PC-9 (cell line): ENCODE measurements around the gene TGFBR3. TPM values are rescaled to one million over a fixed set of nuclear protein-coding genes. Genes with fewer than 3 reads are reported as not detected.
A peak's percentile ranks its signal among the peaks of the same experiment; 100 is the strongest.

Source experiments
- BruUV-seq: library from RNA; stranded (reverse); fragments of 400-500 nt; replicated peaks from 2 replicates; lab custom pipeline; 2021; lab: Mats Ljungman, UMichigan
- CTCF ChIA-PET: fragments of 300-600 bp; sonication (Branson Sonifier 250); formaldehyde crosslinking; loops from one replicate; lab custom pipeline; 2022; ENCODE audit warnings: antibody characterized with exemption; lab: Charles Lee
- POLR2A ChIA-PET: fragments of 300-600 bp; sonication (Branson Sonifier 250); formaldehyde crosslinking; loops from one replicate; lab custom pipeline; 2022; ENCODE audit warnings: antibody characterized with exemption; ENCODE audit not compliant: unreplicated experiment; lab: Charles Lee
- DNase-seq, 2 experiments: peaks; one replicate each; pipeline versions ENCODE4 v3.0.0 to v3.0.0-alpha.2; 2015 to 2022; ENCODE audit warnings: mixed read lengths in 1 of 2
- H2AFZ ChIP-seq: fragments of 200-600 bp; sonication (generic); 2 replicates; pipeline ENCODE4 v1.8.1; 2017; ENCODE audit warnings: antibody characterized with exemption
- H3F3A ChIP-seq: fragments of 200-600 bp; sonication (generic); 2 replicates; pipeline ENCODE4 v1.8.1; 2017; ENCODE audit warnings: antibody characterized with exemption, mild to moderate bottlenecking, low read depth; ENCODE audit not compliant: insufficient read depth
- H3K27ac ChIP-seq: fragments of 200-600 bp; sonication (generic); 2 replicates; pipeline ENCODE4 v1.6.1; 2016; ENCODE audit warnings: mixed run types
- H3K27me3 ChIP-seq: fragments of 200-600 bp; sonication (generic); 2 replicates; pipeline ENCODE4 v1.6.1; 2016; ENCODE audit warnings: low read depth, mixed run types; ENCODE audit not compliant: insufficient read depth
- H3K36me3 ChIP-seq: fragments of 200-600 bp; sonication (generic); 2 replicates; pipeline ENCODE4 v1.6.1; 2016; ENCODE audit warnings: low read depth, mixed run types
- H3K4me1 ChIP-seq: fragments of 200-600 bp; sonication (generic); replicated peaks from 2 replicates; pipeline ENCODE4 v1.6.1; 2016; ENCODE audit warnings: mixed run types; ENCODE audit not compliant: insufficient read depth
- H3K4me2 ChIP-seq: fragments of 200-600 bp; sonication (generic); 2 replicates; pipeline ENCODE4 v1.6.1; 2017; ENCODE audit warnings: mixed run types
- H3K4me3 ChIP-seq: fragments of 200-600 bp; sonication (generic); 2 replicates; pipeline ENCODE4 v1.6.1; 2016; ENCODE audit warnings: mixed run types
- H3K79me2 ChIP-seq: fragments of 200-600 bp; sonication (generic); 2 replicates; pipeline ENCODE4 v1.6.1; 2017; ENCODE audit warnings: low read depth, mixed run types
- H3K9me2 ChIP-seq: fragments of 200-600 bp; sonication (generic); 2 replicates; pipeline ENCODE4 v1.8.1; 2017; ENCODE audit warnings: mild to moderate bottlenecking; ENCODE audit not compliant: insufficient read depth
- H3K9me3 ChIP-seq: fragments of 200-600 bp; sonication (generic); 2 replicates; pipeline ENCODE4 v1.8.1; 2016; ENCODE audit warnings: low read depth; ENCODE audit not compliant: insufficient read depth
- H4K20me1 ChIP-seq: fragments of 200-600 bp; sonication (generic); 2 replicates; pipeline ENCODE4 v1.8.1; 2017; ENCODE audit not compliant: insufficient read depth
- EZH2 ChIP-seq: fragments of 200-600 bp; sonication (generic); IDR thresholded peaks from 2 replicates; pipeline ENCODE4 v1.8.0; 2017; ENCODE audit warnings: antibody characterized with exemption, low read depth
- intact Hi-C: fragments of 100-400 bp; cut with micrococcal nuclease; formaldehyde crosslinking; loops from one replicate; pipeline ENCODE4 v1.10.0; 2022; ENCODE audit not compliant: unreplicated experiment
- total RNA-seq: library from RNA; stranded (reverse); gene quantifications from 2 replicates; pipeline ENCODE4 v1.2.3, GENCODE V29; 2021
- TF ChIP-seq, protein P1 (sequence below): fragments of 200-600 bp; sonication (generic); conservative IDR thresholded peaks from 2 replicates; pipeline ENCODE4 v1.6.1; 2017; ENCODE audit warnings: mixed run types, antibody characterized with exemption, mild to moderate bottlenecking, moderate library complexity

TGFBR3 gene
- total RNA-seq, 1 experiment from 2014 or later = 1.6 TPM

DNA sequence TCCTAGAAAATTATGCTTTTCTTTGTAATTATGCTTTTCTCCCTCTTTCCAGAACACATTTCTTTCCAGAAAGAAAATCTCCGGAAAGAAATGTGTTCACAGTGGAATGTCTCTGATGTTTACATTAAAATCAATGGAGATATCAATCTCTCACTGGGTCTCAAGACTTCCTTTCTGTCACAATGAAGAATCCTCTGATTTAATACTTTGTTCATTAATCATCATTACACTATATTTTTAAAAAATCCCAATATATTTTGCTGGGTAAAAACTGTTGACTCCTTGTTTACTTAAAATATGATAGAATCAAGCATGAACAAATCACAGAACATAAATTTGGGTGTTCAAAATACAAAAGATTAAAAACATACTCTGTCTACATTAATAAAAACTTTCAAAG lies 26.3 kb upstream of the TGFBR3 start:
- H4K20me1 ChIP-seq = no peaks in the 10 kb centered on the region
- intact Hi-C loops = no loop called here
- no peaks in the 10 kb centered on the region for H3K27me3 ChIP-seq
- POLR2A ChIA-PET = no interaction called here
- no peaks in the 10 kb centered on the region for H3K9me2 ChIP-seq
- TF ChIP-seq, protein P1, sequence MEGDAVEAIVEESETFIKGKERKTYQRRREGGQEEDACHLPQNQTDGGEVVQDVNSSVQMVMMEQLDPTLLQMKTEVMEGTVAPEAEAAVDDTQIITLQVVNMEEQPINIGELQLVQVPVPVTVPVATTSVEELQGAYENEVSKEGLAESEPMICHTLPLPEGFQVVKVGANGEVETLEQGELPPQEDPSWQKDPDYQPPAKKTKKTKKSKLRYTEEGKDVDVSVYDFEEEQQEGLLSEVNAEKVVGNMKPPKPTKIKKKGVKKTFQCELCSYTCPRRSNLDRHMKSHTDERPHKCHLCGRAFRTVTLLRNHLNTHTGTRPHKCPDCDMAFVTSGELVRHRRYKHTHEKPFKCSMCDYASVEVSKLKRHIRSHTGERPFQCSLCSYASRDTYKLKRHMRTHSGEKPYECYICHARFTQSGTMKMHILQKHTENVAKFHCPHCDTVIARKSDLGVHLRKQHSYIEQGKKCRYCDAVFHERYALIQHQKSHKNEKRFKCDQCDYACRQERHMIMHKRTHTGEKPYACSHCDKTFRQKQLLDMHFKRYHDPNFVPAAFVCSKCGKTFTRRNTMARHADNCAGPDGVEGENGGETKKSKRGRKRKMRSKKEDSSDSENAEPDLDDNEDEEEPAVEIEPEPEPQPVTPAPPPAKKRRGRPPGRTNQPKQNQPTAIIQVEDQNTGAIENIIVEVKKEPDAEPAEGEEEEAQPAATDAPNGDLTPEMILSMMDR = no peak
- TF ChIP-seq EZH2 = no peak
- BruUV-seq = no TSS peak
- H3K4me2 ChIP-seq = 0 out of 2 replicates have a peak overlapping the region, but pooled peaks have one; percentile 10
- H2AFZ ChIP-seq = 0 out of 2 replicates have a peak overlapping the region, but pooled peaks have one; percentile 6
- no peak overlapping the region for H3K4me3 ChIP-seq
- no peaks in the 10 kb centered on the region for H3K79me2 ChIP-seq
- H3K4me1 ChIP-seq = peaks cover 12% of the 10 kb centered on the region
- DNase-seq = peak in 1 of 2 experiments; percentile 60
- no peaks in the 10 kb centered on the region for H3K9me3 ChIP-seq
- no peaks in the 10 kb centered on the region for H3F3A ChIP-seq
- H3K36me3 ChIP-seq = no peaks in the 10 kb centered on the region
- no peak overlapping the region for H3K27ac ChIP-seq
- CTCF ChIA-PET = no interaction called here

DNA sequence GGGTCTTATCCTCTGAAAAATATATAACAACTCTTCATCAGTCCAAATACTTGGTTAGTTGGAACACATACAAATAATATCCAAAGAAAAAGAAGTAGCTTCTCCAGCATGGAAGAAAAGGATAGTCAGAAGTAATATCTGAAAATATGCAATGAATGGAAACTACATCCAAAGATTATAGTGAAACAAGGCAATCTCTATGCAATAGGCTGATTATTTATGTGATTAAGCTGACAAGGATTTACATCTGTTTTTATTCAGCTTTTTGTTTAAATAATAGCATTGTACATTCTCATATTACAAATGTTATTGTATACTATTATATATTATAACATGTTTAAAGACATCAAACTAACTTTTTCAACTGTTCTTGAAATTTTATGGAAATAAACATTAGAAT lies 15.3 kb upstream of the TGFBR3 start:
- ChIA-PET CTCF (interaction anchor here (0.7 to 1.6 kb wide), 2 partner anchors 17 to 43 kb away, joined by 5 read pairs; no protein-coding TSS in a partner anchor), POLR2A (no interaction called here)
- TF ChIP-seq EZH2 = no peak
- TF ChIP-seq, protein P1 = no peak
- no TSS peak for BruUV-seq
- no peak overlapping the region for H2AFZ ChIP-seq
- H3K4me3 ChIP-seq = no peak overlapping the region
- no peaks in the 10 kb centered on the region for H4K20me1 ChIP-seq
- no peak overlapping the region for H3K4me2 ChIP-seq
- H3K27me3 ChIP-seq = no peaks in the 10 kb centered on the region
- peaks cover 19% of the 10 kb centered on the region for H3F3A ChIP-seq
- no peaks in the 10 kb centered on the region for H3K9me3 ChIP-seq
- H3K27ac ChIP-seq = peak overlapping the region; percentile 36; the same call in 1 of the 2 replicates
- no peaks in the 10 kb centered on the region for H3K36me3 ChIP-seq
- no peaks in the 10 kb centered on the region; the same call in 1 of the 2 replicates for H3K9me2 ChIP-seq
- intact Hi-C loops = no loop called here
- no peaks in the 10 kb centered on the region for H3K79me2 ChIP-seq
- H3K4me1 ChIP-seq = peaks cover 22% of the 10 kb centered on the region
- DNase-seq = no peak

DNA sequence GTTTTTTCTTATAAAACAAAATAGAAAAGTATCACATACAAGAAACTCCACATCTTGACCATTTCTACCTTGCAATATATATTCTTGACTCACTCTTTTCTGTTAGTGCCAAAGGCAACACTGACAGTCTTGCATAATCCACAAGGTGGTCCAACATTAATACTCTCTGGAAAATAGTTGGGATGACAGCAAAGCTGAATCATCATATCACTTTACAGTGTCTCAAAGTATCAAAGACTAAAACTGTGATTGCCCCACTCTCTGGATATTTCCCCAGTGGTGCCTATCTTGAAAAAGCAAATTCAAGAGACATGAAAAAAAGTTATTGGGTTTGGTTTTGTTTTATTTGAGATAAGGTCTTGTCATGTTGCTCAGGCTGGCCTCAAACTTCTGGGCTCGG lies 14.6 kb upstream of the TGFBR3 start:
- ChIA-PET CTCF (interaction anchor here (0.7 to 1.6 kb wide), 2 partner anchors 16 to 410 kb away, joined by 3 to 5 read pairs; no protein-coding TSS in a partner anchor), POLR2A (interaction anchor here (0.7 kb wide), 1 partner anchor 165 kb away, joined by 7 read pairs; no protein-coding TSS in a partner anchor)
- H3K9me2 ChIP-seq = no peaks in the 10 kb centered on the region; the same call in 1 of the 2 replicates
- H3K4me2 ChIP-seq = peak overlapping the region; percentile 26
- H3K4me1 ChIP-seq = peaks cover 22% of the 10 kb centered on the region
- no peaks in the 10 kb centered on the region for H3K36me3 ChIP-seq
- H3K79me2 ChIP-seq = no peaks in the 10 kb centered on the region
- H3K27ac ChIP-seq = peak overlapping the region; percentile 46
- no peaks in the 10 kb centered on the region for H3K27me3 ChIP-seq
- H2AFZ ChIP-seq = no peak overlapping the region
- no peaks in the 10 kb centered on the region for H4K20me1 ChIP-seq
- H3K4me3 ChIP-seq = no peak overlapping the region
- no peak for TF ChIP-seq EZH2
- TF ChIP-seq, protein P1 = no peak
- peak; percentile 10 to 95 for DNase-seq
- no TSS peak for BruUV-seq
- peaks cover 19% of the 10 kb centered on the region for H3F3A ChIP-seq
- no peaks in the 10 kb centered on the region for H3K9me3 ChIP-seq
- intact Hi-C loops = no loop called here
